Ectodermal cell (in vitro differentiated cells): ENCODE data around the gene RPL35A. TPM values are rescaled to one million over a fixed set of nuclear protein-coding genes. Genes with fewer than 3 reads are reported as not detected.
"Not testable (repeated sequence)": the region's sequence is repeated elsewhere in the genome, so short reads cannot be mapped to it uniquely, and the experiment has no call there.

Experiments used
- H3K27ac ChIP-seq: 2 replicates; pipeline ENCODE4 v1.7.0; 2013; ENCODE audit warnings: mild to moderate bottlenecking, low read depth, low read length; ENCODE audit not compliant: insufficient read depth, poor library complexity, severe bottlenecking
- H3K27me3 ChIP-seq: 2 replicates; pipeline ENCODE4 v1.7.0; 2013; ENCODE audit warnings: mild to moderate bottlenecking, low read length; ENCODE audit not compliant: insufficient read depth, control insufficient read depth, poor library complexity, severe bottlenecking
- H3K36me3 ChIP-seq: one replicate; pipeline ENCODE4 v1.7.0; 2013; ENCODE audit warnings: low read length; ENCODE audit not compliant: control insufficient read depth, insufficient read depth
- H3K4me1 ChIP-seq: one replicate; pipeline ENCODE4 v1.7.0; 2013; ENCODE audit warnings: low read length; ENCODE audit not compliant: control insufficient read depth, insufficient read depth
- H3K4me3 ChIP-seq: 2 replicates; pipeline ENCODE4 v1.7.0; 2013; ENCODE audit warnings: low read depth, low read length, control low read depth; ENCODE audit not compliant: insufficient read depth
- H3K9me3 ChIP-seq: 2 replicates; pipeline ENCODE4 v1.7.0; 2013; ENCODE audit warnings: mild to moderate bottlenecking, low read length, moderate library complexity; ENCODE audit not compliant: control insufficient read depth
- WGBS, 2 experiments: methylation state at CpG; one replicate each; pipeline ENCODE4 v1.1.7; 2013; ENCODE audit warnings: missing lambda C conversion rate in 2 of 2; 5-methylcytosine and 5-hydroxymethylcytosine counted together
- polyA plus RNA-seq, 4 experiments: library from polyadenylated mRNA; stranded (reverse); fragments of 50-300 nt; gene quantifications; one replicate each; pipeline ENCODE4 v1.2.3, GENCODE V29; 2013

The RPL35A gene
- 1,681 TPM for polyA plus RNA-seq (2013, experiment 1 of 4)
- polyA plus RNA-seq (2013, experiment 2 of 4), result 1,545 TPM
- 1,695 TPM for polyA plus RNA-seq (2013, experiment 3 of 4)
- polyA plus RNA-seq (2013, experiment 4 of 4), result 1,856 TPM

GRCh38 chr3:197949778-197950676 lies at the start of gene RPL35A:
Gene RPL35A, plus strand, starts transcription at chr3:197950190. Its CDS starts 778 bp downstream, at chr3:197950968.
- 0% methylated on average over 36 of the region's 36 CpGs for WGBS, 2 experiments
- H3K36me3 ChIP-seq, result peaks cover 25% of the 10 kb centered on the region
- H3K4me1 ChIP-seq, result peaks cover 7% of the 10 kb centered on the region
- no peaks in the 10 kb centered on the region for H3K9me3 ChIP-seq
- H3K27ac ChIP-seq, result peak within 1 kb of the TSS; percentile 99
- H3K27me3 ChIP-seq, result no peaks in the 10 kb centered on the region
- H3K4me3 ChIP-seq, result peak within 1 kb of the TSS; percentile 98

GRCh38 chr3:197901626-197902025 lies 48.4 kb upstream of the RPL35A start:
- Histone ChIP-seq H3K27me3 (no peaks in the 10 kb centered on the region), H3K4me1 (peaks cover 5% of the 10 kb centered on the region), H3K9me3 (no peaks in the 10 kb centered on the region), H3K36me3 (no peaks in the 10 kb centered on the region), H3K27ac (no peak overlapping the region), H3K4me3 (no peak overlapping the region)
- WGBS, 2 experiments, result 93 to 96% methylated on average over 4 of the region's 4 CpGs

GRCh38 chr3:197906023-197906849 lies 43.8 kb upstream of the RPL35A start:
- Histone ChIP-seq H3K4me3 (no peak overlapping the region), H3K27ac (no peak overlapping the region)

GRCh38 chr3:197906850-197907187 lies 43.2 kb upstream of the RPL35A start:
- WGBS, 2 experiments, result 90 to 92% methylated on average over 3 of the region's 3 CpGs
- no peak overlapping the region for H3K27ac ChIP-seq
- H3K27me3 ChIP-seq, result no peaks in the 10 kb centered on the region
- peaks cover 5% of the 10 kb centered on the region for H3K4me1 ChIP-seq
- H3K9me3 ChIP-seq, result no peaks in the 10 kb centered on the region
- no peak overlapping the region for H3K4me3 ChIP-seq
- no peaks in the 10 kb centered on the region for H3K36me3 ChIP-seq

More at GRCh38 chr3:197906023-197906849, 43.8 kb upstream of the RPL35A start:
- Histone ChIP-seq H3K9me3 (no peaks in the 10 kb centered on the region), H3K36me3 (no peaks in the 10 kb centered on the region), H3K4me1 (peaks cover 5% of the 10 kb centered on the region), H3K27me3 (no peaks in the 10 kb centered on the region)
- 23% methylated on average over 17 of the region's 17 CpGs for WGBS, 2 experiments

GRCh38 chr3:197907196-197907595 lies 42.8 kb upstream of the RPL35A start:
- Histone ChIP-seq H3K4me3 (no peak overlapping the region), H3K4me1 (peaks cover 8% of the 10 kb centered on the region), H3K9me3 (no peaks in the 10 kb centered on the region), H3K27ac (no peak overlapping the region), H3K27me3 (no peaks in the 10 kb centered on the region), H3K36me3 (no peaks in the 10 kb centered on the region)
- WGBS, 2 experiments, result 78 to 86% methylated on average over 1 to 2 of the region's 2 CpGs

- WGBS, 2 experiments, result 90 to 95% methylated on average over 2 of the region's 2 CpGs
- not testable (repeated sequence) for H3K36me3 ChIP-seq, H3K27me3 ChIP-seq, H3K27ac ChIP-seq, H3K4me3 ChIP-seq, H3K9me3 ChIP-seq
- peaks cover 20% of the 10 kb centered on the region for H3K4me1 ChIP-seq
Observed at GRCh38 chr3:197908550-197908949, 41.4 kb upstream of the RPL35A start.

GRCh38 chr3:197908957-197909701 lies 40.9 kb upstream of the RPL35A start:
- WGBS, 2 experiments, result 93 to 95% methylated on average over 4 of the region's 4 CpGs
- Histone ChIP-seq H3K36me3 (no peaks in the 10 kb centered on the region), H3K9me3 (no peaks in the 10 kb centered on the region), H3K27me3 (no peaks in the 10 kb centered on the region), H3K27ac (no peak overlapping the region), H3K4me1 (peaks cover 22% of the 10 kb centered on the region), H3K4me3 (no peak overlapping the region)

GRCh38 chr3:197912741-197913476 lies 37.1 kb upstream of the RPL35A start:
- no peaks in the 10 kb centered on the region for H3K36me3 ChIP-seq
- no peaks in the 10 kb centered on the region for H3K9me3 ChIP-seq
- H3K4me3 ChIP-seq, result no peak overlapping the region
- H3K27ac ChIP-seq, result peak overlapping the region; percentile 53
- peaks cover 17% of the 10 kb centered on the region for H3K4me1 ChIP-seq
- 69 to 70% methylated on average over 30 to 33 of the region's 33 CpGs for WGBS, 2 experiments
- H3K27me3 ChIP-seq, result no peaks in the 10 kb centered on the region

- WGBS, 2 experiments, result 88% methylated on average over 12 of the region's 12 CpGs
- H3K36me3 ChIP-seq, result no peaks in the 10 kb centered on the region
Observed at GRCh38 chr3:197913641-197914380, 36.2 kb upstream of the RPL35A start.

More at GRCh38 chr3:197913641-197914380, 36.2 kb upstream of the RPL35A start:
- H3K9me3 ChIP-seq, result no peaks in the 10 kb centered on the region
- H3K27me3 ChIP-seq, result no peaks in the 10 kb centered on the region
- no peak overlapping the region for H3K4me3 ChIP-seq
- H3K27ac ChIP-seq, result no peak overlapping the region
- peaks cover 17% of the 10 kb centered on the region for H3K4me1 ChIP-seq
